HEK293T (cell line): Measurements from ENCODE around the gene RCAN1.

Source experiments
- CTCF ChIA-PET: fragments of 350-600 bp; formaldehyde crosslinking; extraction: SDS; loops from one replicate; lab custom pipeline; 2021; ENCODE audit warnings: antibody characterized with exemption, inconsistent platforms; lab: Yijun Ruan, JAX
- POLR2A ChIA-PET: fragments of 350-600 bp; formaldehyde crosslinking; extraction: SDS; loops from one replicate; lab custom pipeline; 2020; ENCODE audit warnings: antibody characterized with exemption, inconsistent platforms; lab: Yijun Ruan, JAX
- DNase-seq: peaks from one replicate; pipeline ENCODE4 v3.0.0; 2012; ENCODE audit warnings: mixed read lengths; ENCODE audit errors: extremely low spot score
- ARNT ChIP-seq: fragments of 450-650 bp; IDR thresholded peaks from 2 replicates; pipeline ENCODE4 v1.6.1; 2017; ENCODE audit warnings: mild to moderate bottlenecking
- BHLHE40 ChIP-seq: fragments of 450-650 bp; IDR thresholded peaks from 2 replicates; pipeline ENCODE4 v1.6.1; 2016; ENCODE audit warnings: mild to moderate bottlenecking, moderate library complexity, borderline replicate concordance
- CTBP1 ChIP-seq: fragments of 450-650 bp; IDR thresholded peaks from 2 replicates; pipeline ENCODE4 v1.6.1; 2016; ENCODE audit warnings: borderline replicate concordance
- ELF4 ChIP-seq: fragments of 450-650 bp; IDR thresholded peaks from 2 replicates; pipeline ENCODE4 v1.6.1; 2017; ENCODE audit warnings: antibody characterized with exemption
- FOXA1 ChIP-seq: fragments of 450-650 bp; IDR thresholded peaks from 2 replicates; pipeline ENCODE4 v1.6.1; 2016; ENCODE audit warnings: mild to moderate bottlenecking
- FOXK2 ChIP-seq: fragments of 450-650 bp; IDR thresholded peaks from 2 replicates; pipeline ENCODE4 v1.6.1; 2016; ENCODE audit warnings: mild to moderate bottlenecking
- FOXM1 ChIP-seq: fragments of 450-650 bp; IDR thresholded peaks from 2 replicates; pipeline ENCODE4 v1.6.1; 2017; ENCODE audit warnings: mild to moderate bottlenecking, borderline replicate concordance
- HDGF ChIP-seq: fragments of 450-650 bp; IDR thresholded peaks from 2 replicates; pipeline ENCODE4 v1.6.1; 2017; ENCODE audit warnings: antibody characterized with exemption, borderline replicate concordance
- L3MBTL2 ChIP-seq: fragments of 450-650 bp; conservative IDR thresholded peaks from 2 replicates; pipeline ENCODE4 v1.6.1; 2016; ENCODE audit warnings: mild to moderate bottlenecking
- LEF1 ChIP-seq: fragments of 450-650 bp; IDR thresholded peaks from 2 replicates; pipeline ENCODE4 v1.6.1; 2017; ENCODE audit warnings: mild to moderate bottlenecking, borderline replicate concordance
- NFRKB ChIP-seq: fragments of 450-650 bp; IDR thresholded peaks from 2 replicates; pipeline ENCODE4 v1.6.1; 2016; ENCODE audit warnings: mild to moderate bottlenecking, moderate library complexity
- SP1 ChIP-seq: fragments of 450-650 bp; IDR thresholded peaks from 2 replicates; pipeline ENCODE4 v1.6.1; 2017
- SUZ12 ChIP-seq: fragments of 450-650 bp; IDR thresholded peaks from 2 replicates; pipeline ENCODE4 v1.6.1; 2016; ENCODE audit warnings: mild to moderate bottlenecking
- TARDBP ChIP-seq: fragments of 450-650 bp; IDR thresholded peaks from 2 replicates; pipeline ENCODE4 v1.6.1; 2016
- ZNF384 ChIP-seq: fragments of 450-650 bp; IDR thresholded peaks from 2 replicates; pipeline ENCODE4 v1.6.1; 2016
- TF ChIP-seq, protein P1 (sequence below): fragments of 450-650 bp; IDR thresholded peaks from 2 replicates; pipeline ENCODE4 v1.6.1; 2016

RCAN1 gene

DNA sequence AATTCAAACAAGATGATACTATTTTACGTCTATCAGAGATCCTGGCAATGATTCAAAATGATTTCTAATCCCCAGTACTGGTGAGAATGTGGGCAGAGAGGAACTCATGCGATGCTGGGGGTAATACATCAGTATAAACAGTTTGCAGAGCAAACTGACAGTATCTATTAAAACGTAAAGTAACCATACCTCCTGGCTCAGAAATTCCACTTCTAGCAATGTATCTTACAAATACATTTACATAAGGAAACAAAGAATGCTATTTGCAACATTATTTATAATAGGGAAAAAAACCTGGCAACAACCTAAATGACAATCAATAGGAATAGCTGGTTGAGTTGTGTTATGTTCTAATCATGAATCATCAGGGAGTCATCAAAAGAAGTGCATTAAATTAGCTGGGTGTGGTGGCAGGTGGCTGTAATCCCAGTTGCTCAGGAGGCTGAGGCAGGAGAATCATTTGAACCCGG lies 15.9 kb downstream of the RCAN1 start:
- no peak for DNase-seq
- no peak for TF ChIP-seq NFRKB
- no peak for TF ChIP-seq SP1
- no peak for TF ChIP-seq TARDBP
- TF ChIP-seq BHLHE40: no peak
- no peak for TF ChIP-seq ZNF384
- TF ChIP-seq FOXK2: no peak
- no peak for TF ChIP-seq ARNT
- TF ChIP-seq ELF4: no peak
- no peak for TF ChIP-seq HDGF
- CTCF ChIA-PET: no interaction called here
- POLR2A ChIA-PET: no interaction called here

DNA sequence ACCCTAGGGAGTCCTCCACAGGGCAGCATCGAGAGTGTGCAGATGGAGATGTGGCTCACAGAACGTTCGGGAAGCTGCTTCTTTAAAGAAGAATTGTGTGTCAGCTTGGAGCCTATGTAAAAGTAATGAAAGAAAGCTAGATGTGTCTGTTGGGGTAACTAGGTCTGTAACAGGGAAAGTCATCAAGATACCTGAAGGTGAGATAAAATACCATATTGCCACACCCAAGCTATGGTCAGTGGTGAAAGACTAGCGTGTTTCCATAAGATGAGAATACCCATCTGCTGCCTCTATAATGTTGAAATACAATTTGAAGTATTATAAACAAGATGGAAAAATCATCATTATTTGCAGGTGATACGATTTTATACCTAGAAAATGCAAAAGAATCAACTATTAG lies 17.5 kb downstream of the RCAN1 start:
- no peak for TF ChIP-seq ARNT
- no peak for TF ChIP-seq SUZ12
- no peak for TF ChIP-seq FOXK2
- no peak for TF ChIP-seq FOXM1
- ChIA-PET POLR2A (no interaction called here), CTCF (interaction anchor here (1.3 kb wide), 1 partner anchor 14 kb away, joined by 3 read pairs; no protein-coding TSS in a partner anchor)
- no peak for DNase-seq

DNA sequence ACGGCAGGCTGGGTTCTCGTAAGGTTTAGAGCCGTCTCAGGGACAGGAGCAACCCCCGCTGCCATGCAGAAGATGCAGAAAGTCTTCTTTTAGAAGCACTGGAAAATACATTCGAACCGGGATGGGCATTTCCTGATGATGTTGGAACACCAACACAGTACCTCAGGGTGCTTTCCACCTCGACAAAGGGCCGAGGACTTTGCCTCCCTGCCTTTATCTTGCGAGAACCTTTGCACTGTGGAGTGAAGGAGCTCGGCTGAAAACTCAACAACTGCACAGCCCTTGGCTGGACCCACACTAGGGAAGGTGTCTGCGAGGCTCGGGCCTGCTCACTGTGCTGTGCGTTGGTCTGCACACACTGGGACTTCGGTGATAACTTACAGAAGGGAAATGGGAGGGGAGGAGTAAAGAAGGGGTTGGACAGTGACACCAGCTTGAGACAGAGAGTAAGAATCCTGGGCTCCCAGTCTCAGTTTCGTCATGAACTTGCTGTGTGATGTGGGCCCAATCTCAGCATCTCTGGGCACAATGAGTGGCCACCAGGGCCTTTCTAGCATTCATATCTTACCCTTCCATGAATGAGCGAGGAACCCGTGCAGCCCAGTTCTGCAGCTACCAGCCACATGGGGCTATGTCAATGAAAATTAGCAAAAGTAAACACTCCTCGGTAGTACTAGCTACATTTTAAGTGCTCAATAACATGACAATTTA lies 18.2 kb downstream of the RCAN1 start:
- TF ChIP-seq NFRKB (no peak), FOXK2 (no peak), CTBP1 (no peak), LEF1 (no peak), ARNT (no peak), SUZ12 (no peak), L3MBTL2 (no peak), FOXM1 (no peak)
- CTCF ChIA-PET: interaction anchor here (0.6 to 1.3 kb wide), 2 partner anchors 14 to 39 kb away, joined by 3 read pairs; no protein-coding TSS in a partner anchor
- DNase-seq: no peak
- POLR2A ChIA-PET: no interaction called here

DNA sequence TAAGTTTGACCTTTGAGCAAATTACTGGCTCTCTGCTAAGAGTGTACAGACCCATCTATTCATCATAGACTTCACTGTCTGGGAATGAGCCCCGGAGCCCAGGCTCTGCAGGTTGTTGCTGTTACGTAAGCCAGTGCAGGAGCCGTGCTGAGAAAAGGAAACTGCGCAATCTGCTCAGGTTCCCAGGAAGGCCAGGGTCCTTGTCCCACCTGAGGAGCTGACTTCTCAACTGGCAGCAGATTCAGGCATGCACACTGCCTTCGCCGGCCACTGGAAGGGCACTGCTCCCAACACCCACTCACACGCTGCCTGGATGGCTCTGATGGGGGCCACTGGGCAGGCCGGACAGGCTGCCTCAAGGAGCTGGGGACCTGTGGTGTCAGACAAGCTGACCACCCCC lies 19.5 kb downstream of the RCAN1 start:
- no peak for DNase-seq
- CTCF ChIA-PET: no interaction called here
- TF ChIP-seq LEF1 (no peak), ZNF384 (no peak), FOXK2 (no peak), SP1 (no peak), NFRKB (no peak), FOXA1 (no peak)
- POLR2A ChIA-PET: no interaction called here

DNA sequence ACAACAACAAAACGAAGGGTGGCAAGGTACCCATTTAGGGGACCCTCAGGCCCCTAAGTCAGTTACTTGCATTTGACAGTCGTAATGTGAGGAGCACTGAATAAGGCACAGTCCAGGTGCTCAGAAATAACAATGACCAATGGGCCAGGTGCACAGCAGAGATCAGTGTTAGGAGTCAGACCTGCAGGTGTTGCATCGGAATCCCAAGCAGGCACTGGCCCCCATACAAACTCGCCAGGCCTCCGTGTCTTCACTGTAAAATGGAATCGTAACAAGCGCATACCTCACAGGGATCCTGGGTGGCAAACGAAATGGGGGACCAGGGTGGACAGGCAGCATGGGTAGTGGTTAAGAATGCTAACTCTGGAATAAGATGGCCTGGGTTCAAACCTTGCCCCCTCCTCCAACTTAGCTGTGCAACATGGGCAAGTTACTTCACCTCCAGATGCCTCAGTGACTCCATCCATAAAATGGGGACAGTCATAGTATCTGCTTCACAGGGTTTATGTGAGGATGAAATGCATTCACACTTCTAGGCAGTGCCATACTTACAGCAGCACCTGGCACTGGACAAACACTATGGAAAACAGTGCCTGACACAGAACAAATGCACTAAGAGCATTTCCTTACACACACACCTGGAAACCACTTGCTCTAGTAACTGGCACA lies 20.2 kb downstream of the RCAN1 start:
- POLR2A ChIA-PET: no interaction called here

DNA sequence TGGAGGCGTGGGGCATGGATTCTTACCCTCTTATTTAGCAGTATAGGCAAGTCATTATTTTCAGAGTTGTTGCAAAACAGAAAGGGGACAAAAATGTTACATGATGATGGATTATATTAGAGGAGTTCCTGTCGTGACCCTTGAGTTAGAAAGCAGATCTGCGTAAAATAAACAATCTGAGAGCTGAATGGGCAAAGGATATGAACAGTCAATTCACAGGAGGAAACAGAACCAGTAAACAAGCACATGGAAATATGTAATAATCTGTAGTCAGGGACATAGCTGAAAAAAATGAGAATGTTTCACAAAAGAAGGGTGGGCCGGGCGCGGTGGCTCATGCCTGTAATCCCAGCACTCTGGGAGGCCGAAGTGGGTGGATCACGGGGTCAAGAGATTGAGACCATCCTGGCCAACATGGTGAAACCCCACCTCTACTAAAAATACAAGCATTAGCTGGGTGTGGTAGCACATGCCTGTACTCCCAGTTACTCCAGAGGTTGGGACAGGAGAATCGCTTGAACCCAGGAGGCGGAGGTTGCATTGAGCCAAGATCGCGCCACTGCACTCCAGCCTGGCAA lies 20.9 kb downstream of the RCAN1 start:
- ChIA-PET POLR2A (no interaction called here), CTCF (no interaction called here)
- DNase-seq: no peak
- no peak for TF ChIP-seq FOXK2
- TF ChIP-seq, protein P1, sequence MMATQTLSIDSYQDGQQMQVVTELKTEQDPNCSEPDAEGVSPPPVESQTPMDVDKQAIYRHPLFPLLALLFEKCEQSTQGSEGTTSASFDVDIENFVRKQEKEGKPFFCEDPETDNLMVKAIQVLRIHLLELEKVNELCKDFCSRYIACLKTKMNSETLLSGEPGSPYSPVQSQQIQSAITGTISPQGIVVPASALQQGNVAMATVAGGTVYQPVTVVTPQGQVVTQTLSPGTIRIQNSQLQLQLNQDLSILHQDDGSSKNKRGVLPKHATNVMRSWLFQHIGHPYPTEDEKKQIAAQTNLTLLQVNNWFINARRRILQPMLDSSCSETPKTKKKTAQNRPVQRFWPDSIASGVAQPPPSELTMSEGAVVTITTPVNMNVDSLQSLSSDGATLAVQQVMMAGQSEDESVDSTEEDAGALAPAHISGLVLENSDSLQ: no peak
- TF ChIP-seq L3MBTL2: no peak
- no peak for TF ChIP-seq TARDBP
- TF ChIP-seq CTBP1: no peak
- no peak for TF ChIP-seq BHLHE40
- TF ChIP-seq ZNF384: no peak
- TF ChIP-seq SUZ12: no peak
- no peak for TF ChIP-seq ELF4
- no peak for TF ChIP-seq ARNT

More for the DNA sequence above, 20.2 kb downstream of the RCAN1 start:
- TF ChIP-seq SP1: no peak
- no peak for TF ChIP-seq LEF1
- TF ChIP-seq ARNT: no peak
- no peak for TF ChIP-seq ZNF384
- no peak for TF ChIP-seq CTBP1
- DNase-seq: no peak
- CTCF ChIA-PET: no interaction called here

DNA sequence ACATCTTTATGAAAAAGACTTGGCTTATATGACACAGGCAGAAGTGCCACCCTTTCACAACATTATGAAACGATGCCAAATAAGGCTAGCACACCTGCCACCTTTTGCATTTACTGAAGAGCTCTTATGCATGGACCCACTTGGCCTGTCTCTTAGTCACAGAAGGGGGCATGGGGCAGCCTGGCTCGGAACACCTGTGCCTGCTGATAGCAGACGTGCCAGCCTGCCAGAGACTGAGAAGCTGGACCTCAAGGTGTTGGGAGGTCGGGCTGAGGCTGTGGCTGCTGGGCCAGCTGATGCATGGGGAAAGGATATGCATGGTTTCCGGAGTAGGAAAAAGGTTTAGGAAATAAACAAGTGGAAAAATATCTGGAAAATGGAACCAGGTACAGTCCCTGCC lies 21.5 kb downstream of the RCAN1 start:
- TF ChIP-seq SUZ12: no peak
- no peak for TF ChIP-seq FOXM1
- TF ChIP-seq, protein P1: no peak
- no peak for TF ChIP-seq BHLHE40
- POLR2A ChIA-PET: no interaction called here
- CTCF ChIA-PET: no interaction called here
- DNase-seq: no peak
